GM12873 (cell line): ENCODE data around the gene TNK1.

Experiments used
- TF ChIP-seq, protein P1 (sequence below): IDR thresholded peaks from 2 replicates; pipeline ENCODE4 v1.5.1; 2012; ENCODE audit warnings: low read depth, mild to moderate bottlenecking, moderate library complexity, low read length, control low read depth; ENCODE audit not compliant: insufficient read depth; ENCODE audit errors: missing control alignments

The TNK1 gene

DNA sequence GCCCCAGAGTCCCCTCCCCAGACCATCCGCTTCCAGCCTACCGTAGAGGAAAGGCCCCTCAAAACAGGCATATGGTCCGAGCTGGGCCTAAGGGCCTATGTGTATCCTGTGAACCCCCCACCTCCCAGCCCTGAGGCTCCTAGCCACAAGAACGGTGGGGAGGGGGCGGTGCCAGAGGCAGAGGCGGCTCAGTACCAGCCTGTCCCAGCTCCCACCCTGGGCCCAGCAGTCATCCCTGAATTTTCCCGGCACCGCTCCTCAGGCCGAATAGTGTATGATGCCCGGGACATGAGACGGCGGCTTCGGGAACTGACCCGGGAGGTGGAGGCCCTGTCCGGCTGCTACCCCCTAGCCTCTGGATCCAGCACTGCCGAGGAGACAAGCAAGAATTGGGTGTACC is 40.3 kb downstream of the TNK1 start:
- TF ChIP-seq, protein P1, sequence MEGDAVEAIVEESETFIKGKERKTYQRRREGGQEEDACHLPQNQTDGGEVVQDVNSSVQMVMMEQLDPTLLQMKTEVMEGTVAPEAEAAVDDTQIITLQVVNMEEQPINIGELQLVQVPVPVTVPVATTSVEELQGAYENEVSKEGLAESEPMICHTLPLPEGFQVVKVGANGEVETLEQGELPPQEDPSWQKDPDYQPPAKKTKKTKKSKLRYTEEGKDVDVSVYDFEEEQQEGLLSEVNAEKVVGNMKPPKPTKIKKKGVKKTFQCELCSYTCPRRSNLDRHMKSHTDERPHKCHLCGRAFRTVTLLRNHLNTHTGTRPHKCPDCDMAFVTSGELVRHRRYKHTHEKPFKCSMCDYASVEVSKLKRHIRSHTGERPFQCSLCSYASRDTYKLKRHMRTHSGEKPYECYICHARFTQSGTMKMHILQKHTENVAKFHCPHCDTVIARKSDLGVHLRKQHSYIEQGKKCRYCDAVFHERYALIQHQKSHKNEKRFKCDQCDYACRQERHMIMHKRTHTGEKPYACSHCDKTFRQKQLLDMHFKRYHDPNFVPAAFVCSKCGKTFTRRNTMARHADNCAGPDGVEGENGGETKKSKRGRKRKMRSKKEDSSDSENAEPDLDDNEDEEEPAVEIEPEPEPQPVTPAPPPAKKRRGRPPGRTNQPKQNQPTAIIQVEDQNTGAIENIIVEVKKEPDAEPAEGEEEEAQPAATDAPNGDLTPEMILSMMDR = no peak

DNA sequence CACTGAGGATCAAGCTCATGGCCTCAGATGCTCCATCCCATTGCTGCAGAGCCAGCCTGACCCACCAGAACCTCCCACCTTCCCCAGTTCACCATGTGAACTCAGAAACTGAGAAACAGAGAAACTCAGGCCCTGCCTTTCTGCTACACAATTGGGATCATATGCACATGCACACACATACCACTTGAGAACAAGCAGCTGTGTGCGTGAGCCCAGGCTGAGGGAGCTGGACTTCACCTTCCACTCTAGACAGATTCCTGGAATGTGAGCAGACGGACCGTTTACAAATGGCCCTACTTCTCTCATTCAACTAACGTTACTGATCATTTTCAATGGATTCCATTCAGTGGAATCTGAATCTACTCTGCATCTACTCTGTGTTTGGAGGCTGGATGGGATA is 42.8 kb downstream of the TNK1 start:
- TF ChIP-seq, protein P1 = no peak

DNA sequence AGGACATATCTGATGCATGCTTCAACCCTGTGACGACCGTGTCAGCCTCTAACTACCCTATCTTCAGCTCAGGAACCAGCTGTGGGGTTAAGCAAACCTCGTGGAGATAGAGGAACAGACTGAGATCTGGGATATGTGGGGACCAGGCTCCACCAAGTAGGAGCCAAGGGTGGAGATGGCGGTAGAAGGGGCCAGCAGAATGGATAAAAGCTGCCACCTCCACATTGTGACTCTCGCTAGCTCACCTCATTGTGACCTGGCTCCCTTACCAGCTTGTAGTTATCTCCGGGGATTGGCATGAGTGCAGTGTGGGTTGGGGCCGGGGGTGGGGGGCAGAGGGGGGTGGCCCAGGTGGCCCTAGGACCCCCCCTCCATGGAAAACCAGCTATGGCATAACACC is 44.4 kb downstream of the TNK1 start, which contains the start of gene SPEM2:
Gene SPEM2, plus strand, starts transcription at position 301 of the 400 bp plus-strand sequence. Its CDS starts 73 bp downstream, at position 374.
- TF ChIP-seq, protein P1 = no peak

DNA sequence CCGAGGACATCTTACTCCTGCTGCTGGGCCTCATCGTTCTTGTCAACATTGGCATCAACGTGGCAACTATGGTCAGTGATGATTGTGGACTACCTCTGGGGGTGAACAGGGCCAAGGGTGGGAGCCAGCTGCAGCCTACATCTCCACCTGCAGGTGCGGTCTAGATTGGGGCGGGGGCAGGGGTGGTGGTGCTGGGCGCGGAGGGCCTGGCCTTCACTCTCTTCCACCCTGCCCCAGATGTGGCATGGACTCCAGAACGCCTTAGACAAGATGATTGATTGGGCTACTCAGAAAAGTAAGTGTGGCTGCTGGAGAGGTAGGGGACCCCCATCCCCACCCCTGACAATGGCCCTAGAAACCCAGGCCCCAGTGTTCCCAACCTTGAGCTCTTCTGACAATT is 44.9 kb downstream of the TNK1 start:
- TF ChIP-seq, protein P1 = no peak

DNA sequence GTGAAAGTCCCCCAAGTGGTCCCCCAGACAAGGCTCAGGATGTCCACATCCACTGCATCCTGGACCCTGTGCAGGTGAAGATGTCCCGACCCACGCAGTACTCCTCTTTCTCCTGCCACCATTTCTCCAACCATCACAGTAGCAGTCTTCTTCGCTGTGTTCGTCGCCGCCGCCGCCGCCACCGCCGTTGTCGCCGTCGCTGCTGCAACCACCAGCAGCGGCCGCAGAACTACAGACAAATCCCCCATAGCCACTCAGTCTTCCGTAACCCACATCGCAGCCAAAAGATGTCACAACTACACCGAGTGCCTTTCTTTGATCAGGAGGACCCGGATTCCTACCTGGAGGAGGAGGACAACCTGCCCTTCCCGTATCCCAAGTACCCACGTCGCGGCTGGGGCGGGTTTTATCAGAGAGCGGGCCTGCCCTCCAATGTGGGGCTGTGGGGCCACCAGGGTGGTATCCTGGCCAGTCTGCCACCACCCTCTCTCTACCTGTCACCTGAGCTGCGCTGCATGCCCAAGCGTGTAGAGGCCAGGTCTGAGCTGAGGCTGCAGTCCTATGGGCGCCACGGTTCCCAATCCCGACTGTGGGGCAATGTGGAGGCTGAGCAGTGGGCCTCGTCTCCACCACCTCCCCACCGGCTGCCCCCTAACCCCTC is 45.4 kb downstream of the TNK1 start:
- TF ChIP-seq, protein P1 = no peak

DNA sequence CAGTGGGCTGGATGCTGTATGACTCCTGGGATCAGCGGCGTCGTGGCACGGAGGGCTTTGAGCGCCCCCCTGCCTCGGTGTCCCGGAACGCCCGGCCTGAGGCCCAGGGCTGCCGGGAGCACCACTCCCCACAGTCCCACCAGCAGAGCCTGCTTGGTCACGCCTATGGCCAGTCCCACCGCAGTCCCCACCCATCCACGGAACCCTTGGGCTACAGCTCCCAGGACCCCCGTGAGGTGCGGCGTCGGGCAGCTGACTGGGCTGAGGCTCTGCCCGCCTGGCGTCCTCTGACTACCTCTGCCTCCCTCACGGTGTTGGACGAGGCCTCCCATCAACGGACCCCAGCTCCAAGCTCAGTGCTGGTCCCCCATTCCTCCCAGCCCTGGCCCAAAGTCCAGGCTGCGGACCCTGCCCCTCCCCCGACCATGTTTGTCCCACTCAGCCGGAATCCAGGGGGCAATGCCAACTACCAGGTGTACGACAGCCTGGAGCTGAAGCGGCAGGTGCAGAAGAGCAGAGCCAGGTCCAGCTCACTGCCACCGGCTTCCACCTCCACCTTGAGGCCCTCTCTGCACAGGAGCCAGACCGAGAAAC is 46.1 kb downstream of the TNK1 start:
- TF ChIP-seq, protein P1 = no peak

DNA sequence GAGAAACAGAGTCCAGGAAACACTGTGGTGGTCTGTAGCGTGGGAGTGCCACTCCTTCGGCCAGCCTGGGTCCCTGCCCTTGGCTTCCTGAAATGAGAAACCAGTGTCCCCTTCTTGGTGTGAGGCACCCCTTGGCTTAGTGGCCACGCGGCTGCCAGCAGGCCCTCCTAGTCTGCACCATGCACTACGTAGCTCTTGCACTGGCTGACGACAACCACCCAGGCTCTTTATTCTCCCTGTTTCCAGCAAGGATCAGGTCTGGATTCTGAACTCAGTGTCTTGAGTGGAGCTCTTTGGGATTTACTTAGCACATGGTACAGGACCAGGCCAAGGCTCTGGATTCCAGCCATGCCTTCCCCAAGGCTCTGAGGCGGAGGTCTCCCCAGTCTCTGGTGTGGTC is 46.7 kb downstream of the TNK1 start:
- TF ChIP-seq, protein P1 = no peak
